Ishikawa (cell line): ENCODE results near the gene GPR18.

ENCODE experiments used
- CEBPB ChIP-seq: IDR thresholded peaks from 2 replicates; pipeline ENCODE4 v1.6.1; 2012
- CREB1 ChIP-seq: IDR thresholded peaks from 2 replicates; pipeline ENCODE4 v1.6.1; 2012; ENCODE audit warnings: low read depth
- EGR1 ChIP-seq: IDR thresholded peaks from 2 replicates; pipeline ENCODE4 v1.6.1; 2012
- EP300 ChIP-seq: IDR thresholded peaks from 2 replicates; pipeline ENCODE4 v1.6.1; 2012; ENCODE audit warnings: borderline replicate concordance
- FOXM1 ChIP-seq: IDR thresholded peaks from 2 replicates; pipeline ENCODE4 v1.6.1; 2012; ENCODE audit warnings: low read depth, borderline replicate concordance
- MAX ChIP-seq: IDR thresholded peaks from 2 replicates; pipeline ENCODE4 v1.6.1; 2012
- NFIC ChIP-seq: IDR thresholded peaks from 2 replicates; pipeline ENCODE4 v1.6.1; 2012
- RAD21 ChIP-seq: IDR thresholded peaks from 2 replicates; pipeline ENCODE4 v1.6.1; 2012; ENCODE audit warnings: low read depth
- TAF1 ChIP-seq: IDR thresholded peaks from 2 replicates; pipeline ENCODE4 v1.6.1; 2012; ENCODE audit warnings: low read depth, mild to moderate bottlenecking
- TCF12 ChIP-seq: IDR thresholded peaks from 2 replicates; pipeline ENCODE4 v1.6.1; 2012; ENCODE audit warnings: low read depth
- TEAD4 ChIP-seq: IDR thresholded peaks from 2 replicates; pipeline ENCODE4 v1.6.1; 2012
- YY1 ChIP-seq: IDR thresholded peaks from 2 replicates; pipeline ENCODE4 v1.6.1; 2012; ENCODE audit warnings: low read depth
- ZBTB7A ChIP-seq: IDR thresholded peaks from 2 replicates; pipeline ENCODE4 v1.6.1; 2012; ENCODE audit warnings: low read depth
- TF ChIP-seq, protein P1 (sequence below): IDR thresholded peaks from 2 replicates; pipeline ENCODE4 v1.6.1; 2012; ENCODE audit warnings: low read depth, mild to moderate bottlenecking
- TF ChIP-seq, protein P2 (sequence below): IDR thresholded peaks from 2 replicates; pipeline ENCODE4 v1.6.1; 2012

GPR18 gene

DNA sequence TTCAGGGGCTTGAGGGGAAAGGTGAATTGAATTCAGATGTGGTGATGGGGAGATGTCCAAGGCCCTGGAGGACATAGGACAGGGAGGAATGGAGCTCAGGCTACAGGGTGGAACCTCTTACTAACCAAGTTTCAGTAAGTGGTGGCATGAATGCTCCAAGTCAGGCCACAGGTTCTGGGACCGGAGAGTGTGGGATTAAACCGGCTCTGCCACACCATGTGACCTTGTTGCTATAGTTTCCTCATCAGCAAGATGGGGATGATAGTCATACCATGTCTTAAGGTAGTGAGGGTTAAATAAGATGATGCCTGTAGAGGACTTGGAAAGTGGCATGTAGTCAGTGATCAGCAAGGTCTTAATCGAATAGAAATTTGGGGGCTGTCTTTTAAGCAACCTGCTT is 32.7 kb upstream of the GPR18 start:
- TF ChIP-seq NFIC = no peak
- TF ChIP-seq, protein P1, sequence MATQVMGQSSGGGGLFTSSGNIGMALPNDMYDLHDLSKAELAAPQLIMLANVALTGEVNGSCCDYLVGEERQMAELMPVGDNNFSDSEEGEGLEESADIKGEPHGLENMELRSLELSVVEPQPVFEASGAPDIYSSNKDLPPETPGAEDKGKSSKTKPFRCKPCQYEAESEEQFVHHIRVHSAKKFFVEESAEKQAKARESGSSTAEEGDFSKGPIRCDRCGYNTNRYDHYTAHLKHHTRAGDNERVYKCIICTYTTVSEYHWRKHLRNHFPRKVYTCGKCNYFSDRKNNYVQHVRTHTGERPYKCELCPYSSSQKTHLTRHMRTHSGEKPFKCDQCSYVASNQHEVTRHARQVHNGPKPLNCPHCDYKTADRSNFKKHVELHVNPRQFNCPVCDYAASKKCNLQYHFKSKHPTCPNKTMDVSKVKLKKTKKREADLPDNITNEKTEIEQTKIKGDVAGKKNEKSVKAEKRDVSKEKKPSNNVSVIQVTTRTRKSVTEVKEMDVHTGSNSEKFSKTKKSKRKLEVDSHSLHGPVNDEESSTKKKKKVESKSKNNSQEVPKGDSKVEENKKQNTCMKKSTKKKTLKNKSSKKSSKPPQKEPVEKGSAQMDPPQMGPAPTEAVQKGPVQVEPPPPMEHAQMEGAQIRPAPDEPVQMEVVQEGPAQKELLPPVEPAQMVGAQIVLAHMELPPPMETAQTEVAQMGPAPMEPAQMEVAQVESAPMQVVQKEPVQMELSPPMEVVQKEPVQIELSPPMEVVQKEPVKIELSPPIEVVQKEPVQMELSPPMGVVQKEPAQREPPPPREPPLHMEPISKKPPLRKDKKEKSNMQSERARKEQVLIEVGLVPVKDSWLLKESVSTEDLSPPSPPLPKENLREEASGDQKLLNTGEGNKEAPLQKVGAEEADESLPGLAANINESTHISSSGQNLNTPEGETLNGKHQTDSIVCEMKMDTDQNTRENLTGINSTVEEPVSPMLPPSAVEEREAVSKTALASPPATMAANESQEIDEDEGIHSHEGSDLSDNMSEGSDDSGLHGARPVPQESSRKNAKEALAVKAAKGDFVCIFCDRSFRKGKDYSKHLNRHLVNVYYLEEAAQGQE = no peak
- no peak for TF ChIP-seq EP300
- TF ChIP-seq CEBPB = no peak
- TF ChIP-seq, protein P2, sequence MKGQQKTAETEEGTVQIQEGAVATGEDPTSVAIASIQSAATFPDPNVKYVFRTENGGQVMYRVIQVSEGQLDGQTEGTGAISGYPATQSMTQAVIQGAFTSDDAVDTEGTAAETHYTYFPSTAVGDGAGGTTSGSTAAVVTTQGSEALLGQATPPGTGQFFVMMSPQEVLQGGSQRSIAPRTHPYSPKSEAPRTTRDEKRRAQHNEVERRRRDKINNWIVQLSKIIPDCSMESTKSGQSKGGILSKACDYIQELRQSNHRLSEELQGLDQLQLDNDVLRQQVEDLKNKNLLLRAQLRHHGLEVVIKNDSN = no peak
- TF ChIP-seq TCF12 = no peak
- TF ChIP-seq TEAD4 = no peak
- no peak for TF ChIP-seq EGR1
- no peak for TF ChIP-seq CREB1

GRCh38 chr13:99289674-99290337 is 31.6 kb upstream of the GPR18 start:
- TF ChIP-seq, protein P1 = no peak
- TF ChIP-seq TCF12 (no peak), MAX (no peak), EGR1 (no peak), CEBPB (no peak), YY1 (no peak), RAD21 (no peak), ZBTB7A (no peak), FOXM1 (no peak), NFIC (no peak), TAF1 (no peak)
- TF ChIP-seq, protein P2 = no peak

DNA sequence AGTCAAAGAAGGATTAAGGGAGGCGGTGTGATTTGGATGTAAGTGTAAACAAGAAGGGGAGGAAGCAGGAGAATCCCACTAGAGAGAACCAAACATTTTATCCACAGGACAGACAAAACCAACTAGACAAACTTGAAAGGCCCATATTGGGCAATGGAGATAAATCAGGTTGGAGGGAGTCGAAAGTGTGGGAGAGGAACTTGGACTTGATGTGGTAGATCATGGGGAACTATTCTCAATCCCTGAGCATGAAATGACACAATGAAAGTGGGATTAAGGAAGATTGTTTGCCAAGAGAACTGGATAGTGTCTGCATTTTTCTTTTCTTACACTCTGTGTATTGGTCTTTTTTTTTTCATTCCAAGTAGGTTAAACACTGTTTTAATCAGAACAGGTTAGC is 31.1 kb upstream of the GPR18 start:
- no peak for TF ChIP-seq NFIC
- no peak for TF ChIP-seq RAD21
- TF ChIP-seq YY1 = no peak
- no peak for TF ChIP-seq TEAD4
- TF ChIP-seq TCF12 = no peak
- no peak for TF ChIP-seq FOXM1
- TF ChIP-seq CEBPB = no peak
- no peak for TF ChIP-seq EP300
- TF ChIP-seq, protein P2 = no peak
- no peak for TF ChIP-seq ZBTB7A

DNA sequence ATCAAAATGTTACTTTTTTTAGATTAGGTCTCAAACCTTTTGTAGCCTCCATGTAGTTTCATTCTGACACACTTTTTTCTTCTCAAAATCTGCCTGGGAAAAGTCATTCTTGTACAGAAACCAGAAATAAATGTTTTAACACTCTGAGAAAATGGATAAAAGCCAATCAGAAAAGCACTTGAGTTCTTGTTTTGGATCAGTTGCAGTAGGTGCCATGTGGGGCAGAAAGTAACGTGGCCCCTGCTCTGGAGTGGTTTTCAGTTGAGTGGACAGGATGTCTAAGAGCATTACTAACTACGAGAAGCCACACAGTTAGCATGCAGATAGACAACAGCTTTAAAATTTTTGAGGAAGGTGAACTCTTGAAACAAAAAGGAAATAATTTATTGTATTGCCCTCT is 29.9 kb upstream of the GPR18 start:
- TF ChIP-seq, protein P1 = no peak
- TF ChIP-seq ZBTB7A (no peak), CREB1 (no peak), TEAD4 (no peak), EP300 (no peak), TCF12 (no peak), FOXM1 (no peak)

DNA sequence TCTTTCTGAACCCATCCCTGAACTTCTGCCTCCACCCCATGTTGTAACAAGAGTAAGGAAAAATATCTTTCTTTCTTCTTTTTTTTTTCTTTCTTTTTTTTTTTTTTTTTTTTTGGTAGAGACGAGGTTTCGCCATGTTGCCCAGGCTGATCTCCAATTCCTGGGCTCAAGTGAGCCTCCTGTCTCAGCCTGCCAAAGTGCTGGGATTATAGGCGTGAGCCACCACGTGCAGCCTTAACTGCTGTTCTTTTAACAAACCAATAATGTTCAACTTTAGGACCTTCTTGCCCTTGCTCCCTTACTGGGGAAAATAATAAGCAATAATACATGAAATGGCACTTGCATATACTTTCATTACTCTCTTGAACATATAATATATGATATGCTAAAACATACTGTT is 29.4 kb upstream of the GPR18 start:
- no peak for TF ChIP-seq MAX
- TF ChIP-seq, protein P2 = no peak
- no peak for TF ChIP-seq CEBPB
- no peak for TF ChIP-seq CREB1
- TF ChIP-seq YY1 = no peak
- TF ChIP-seq TAF1 = no peak
- no peak for TF ChIP-seq EGR1
- TF ChIP-seq EP300 = no peak
